ENCODE results near the gene SUPT3H.

Gene SUPT3H

GRCh38 chr6:45118754-45119153 is 259.0 kb downstream of the SUPT3H start:
- no peak for DNase-seq (ENCODE audit: low read depth, low spot score)

- peak; percentile 75 for DNase-seq (ENCODE audit: low read depth, low spot score)
Observed at GRCh38 chr6:45116714-45117410, 260.9 kb downstream of the SUPT3H start.

GRCh38 chr6:45115696-45116095 is 262.0 kb downstream of the SUPT3H start:
- peak; percentile 64 for DNase-seq (ENCODE audit: low read depth, low spot score)

GRCh38 chr6:45112711-45113110 is 265.0 kb downstream of the SUPT3H start:
- peak; percentile 26 for DNase-seq (ENCODE audit: low read depth, low spot score)

GRCh38 chr6:45109551-45109950 is 268.2 kb downstream of the SUPT3H start:
- no peak for DNase-seq (ENCODE audit: low read depth, low spot score)

GRCh38 chr6:45105170-45105820 is 272.4 kb downstream of the SUPT3H start:
- no peak for DNase-seq (ENCODE audit: low read depth, low spot score)

GRCh38 chr6:45104429-45104828 is 273.3 kb downstream of the SUPT3H start:
- DNase-seq (ENCODE audit: low read depth, low spot score): no peak

- DNase-seq (ENCODE audit: low read depth, low spot score): no peak
Observed at GRCh38 chr6:45098256-45098655, 279.5 kb downstream of the SUPT3H start.

- DNase-seq (ENCODE audit: low read depth, low spot score): no peak
Observed at GRCh38 chr6:45094831-45095230, 282.9 kb downstream of the SUPT3H start.

- no peak for DNase-seq (ENCODE audit: low read depth, low spot score)
Observed at GRCh38 chr6:45092135-45092534, 285.6 kb downstream of the SUPT3H start.

- no peak for DNase-seq (ENCODE audit: low read depth, low spot score)
Observed at GRCh38 chr6:45086360-45087084, 291.2 kb downstream of the SUPT3H start.

GRCh38 chr6:45084257-45084656 is 293.5 kb downstream of the SUPT3H start:
- no peak for DNase-seq (ENCODE audit: low read depth, low spot score)

GRCh38 chr6:45082091-45082490 is 295.6 kb downstream of the SUPT3H start:
- no peak for DNase-seq (ENCODE audit: low read depth, low spot score)

GRCh38 chr6:45081634-45082033 is 296.1 kb downstream of the SUPT3H start:
- DNase-seq (ENCODE audit: low read depth, low spot score): no peak

GRCh38 chr6:45078432-45078831 is 299.3 kb downstream of the SUPT3H start:
- no peak for DNase-seq (ENCODE audit: low read depth, low spot score)

GRCh38 chr6:45076217-45076930 is 301.4 kb downstream of the SUPT3H start:
- DNase-seq (ENCODE audit: low read depth, low spot score): no peak

- peak; percentile 84 for DNase-seq (ENCODE audit: low read depth, low spot score)
Observed at GRCh38 chr6:45075246-45075645, 302.5 kb downstream of the SUPT3H start.

GRCh38 chr6:45074439-45074838 is 303.3 kb downstream of the SUPT3H start:
- no peak for DNase-seq (ENCODE audit: low read depth, low spot score)

GRCh38 chr6:45073771-45074170 is 304.0 kb downstream of the SUPT3H start:
- no peak for DNase-seq (ENCODE audit: low read depth, low spot score)

- no peak for DNase-seq (ENCODE audit: low read depth, low spot score)
Observed at GRCh38 chr6:45072673-45073072, 305.1 kb downstream of the SUPT3H start.

GRCh38 chr6:45072016-45072415 is 305.7 kb downstream of the SUPT3H start:
- no peak for DNase-seq (ENCODE audit: low read depth, low spot score)

- no peak for DNase-seq (ENCODE audit: low read depth, low spot score)
Observed at GRCh38 chr6:45069091-45069490, 308.6 kb downstream of the SUPT3H start.

Measured in astrocyte of the hippocampus (primary cell).